Measurements from ENCODE around the gene CPSF6. TPM values are rescaled to one million over a fixed set of nuclear protein-coding genes. Genes with fewer than 3 reads are reported as not detected.
A peak's percentile ranks its signal among the peaks of the same experiment; 100 is the strongest.
"Not testable (repeated sequence)": the region's sequence is repeated elsewhere in the genome, so short reads cannot be mapped to it uniquely, and the experiment has no call there.

CPSF6 gene
- 14.9 and 17.0 TPM in 2 replicates for total RNA-seq

GRCh38 chr12:69239352-69239921 is at the start of gene CPSF6:
TSS of gene CPSF6 (plus strand) at chr12:69239569. CDS start at chr12:69239647, 78 bp downstream.
- peak; percentile 96 to 97 for DNase-seq (ENCODE audit: low read depth in 2 of 2)

GRCh38 chr12:69196302-69197288 is 42.8 kb upstream of the CPSF6 start:
- peak; percentile 24 to 25 for DNase-seq (ENCODE audit: low read depth in 2 of 2)

- DNase-seq (ENCODE audit: low read depth in 2 of 2) = not testable (repeated sequence)
These were observed 39.4 kb upstream of the CPSF6 start for GRCh38 chr12:69199976-69200375.

- no peak for DNase-seq (ENCODE audit: low read depth in 2 of 2)
These were observed 35.2 kb upstream of the CPSF6 start for GRCh38 chr12:69204191-69204590.

- DNase-seq (ENCODE audit: low read depth in 2 of 2) = no peak
These were observed 28.7 kb upstream of the CPSF6 start for GRCh38 chr12:69210661-69211060.

- DNase-seq (ENCODE audit: low read depth in 2 of 2) = no peak
These were observed 28.2 kb upstream of the CPSF6 start for GRCh38 chr12:69211160-69211559.

GRCh38 chr12:69214169-69214568 is 25.2 kb upstream of the CPSF6 start:
- no peak for DNase-seq (ENCODE audit: low read depth in 2 of 2)

- peak in 1 of 2 donors; percentile 11 for DNase-seq (ENCODE audit: low read depth in 2 of 2)
These were observed 14.0 kb upstream of the CPSF6 start for GRCh38 chr12:69225251-69225910.

GRCh38 chr12:69231479-69231878 is 7.9 kb upstream of the CPSF6 start:
- no peak for DNase-seq (ENCODE audit: low read depth in 2 of 2)

GRCh38 chr12:69238589-69239351 is 599 bp upstream of the CPSF6 start:
- DNase-seq (ENCODE audit: low read depth in 2 of 2) = no peak

GRCh38 chr12:69239922-69240630 is 707 bp downstream of the CPSF6 start:
- peak; percentile 61 to 72 for DNase-seq (ENCODE audit: low read depth in 2 of 2)

- peak; percentile 25 to 31 for DNase-seq (ENCODE audit: low read depth in 2 of 2)
These were observed 1.2 kb downstream of the CPSF6 start for GRCh38 chr12:69240631-69240995.

GRCh38 chr12:69241438-69242092 is 2.2 kb downstream of the CPSF6 start:
- peak in 1 of 2 donors; percentile 13 for DNase-seq (ENCODE audit: low read depth in 2 of 2)

- DNase-seq (ENCODE audit: low read depth in 2 of 2) = no peak
These were observed 4.0 kb downstream of the CPSF6 start for GRCh38 chr12:69243099-69244084.

GRCh38 chr12:69247268-69248018 is 8.1 kb downstream of the CPSF6 start:
- DNase-seq (ENCODE audit: low read depth in 2 of 2) = no peak

GRCh38 chr12:69252033-69252432 is 12.7 kb downstream of the CPSF6 start:
- peak in 1 of 2 donors; percentile 9 for DNase-seq (ENCODE audit: low read depth in 2 of 2)

- DNase-seq (ENCODE audit: low read depth in 2 of 2) = peak; percentile 74 to 80
These were observed 14.7 kb downstream of the CPSF6 start for GRCh38 chr12:69254046-69254445.

GRCh38 chr12:69254862-69255261 is 15.5 kb downstream of the CPSF6 start:
- DNase-seq (ENCODE audit: low read depth in 2 of 2) = no peak

Data from lung microvascular endothelial cell (primary cell).